Uterus (tissue), 2 donors: Measurements from ENCODE around the gene AGRP.

Source experiments
- CTCF ChIP-seq, 4 experiments: fragments of 200-600 bp in 2 of 4; fragments of 450-650 bp in 2 of 4; sonication (generic) in 2 of 4; IDR thresholded peaks; one replicate each; pipeline ENCODE4 v1.5.1; 2016 to 2019; ENCODE audit warnings: antibody characterized with exemption in 4 of 4, mild to moderate bottlenecking in 2 of 4, moderate library complexity in 1 of 4
- POLR2A ChIP-seq, 2 donors: fragments of 450-650 bp; IDR thresholded peaks; one replicate each; pipeline ENCODE4 v1.6.1; 2016; ENCODE audit warnings: antibody characterized with exemption in 2 of 2, mild to moderate bottlenecking in 1 of 2, moderate library complexity in 1 of 2

- TF ChIP-seq CTCF (IDR thresholded peaks at IDR 0.05) (no peak), POLR2A (IDR thresholded peaks at IDR 0.05) (no peak)
Measured at GRCh38 chr16:67438098-67438791, 45.1 kb downstream of the AGRP start.
